ENCODE results near the gene RMI2.
"Not testable (repeated sequence)": the region's sequence is repeated elsewhere in the genome, so short reads cannot be mapped to it uniquely, and the experiment has no call there.

RMI2 gene

GRCh38 chr16:11356573-11357331 lies 11.5 kb downstream of the RMI2 start:
- peak; percentile 75 for DNase-seq

- DNase-seq, result no peak
Measured at GRCh38 chr16:11358531-11358930, 13.3 kb downstream of the RMI2 start.

DNA sequence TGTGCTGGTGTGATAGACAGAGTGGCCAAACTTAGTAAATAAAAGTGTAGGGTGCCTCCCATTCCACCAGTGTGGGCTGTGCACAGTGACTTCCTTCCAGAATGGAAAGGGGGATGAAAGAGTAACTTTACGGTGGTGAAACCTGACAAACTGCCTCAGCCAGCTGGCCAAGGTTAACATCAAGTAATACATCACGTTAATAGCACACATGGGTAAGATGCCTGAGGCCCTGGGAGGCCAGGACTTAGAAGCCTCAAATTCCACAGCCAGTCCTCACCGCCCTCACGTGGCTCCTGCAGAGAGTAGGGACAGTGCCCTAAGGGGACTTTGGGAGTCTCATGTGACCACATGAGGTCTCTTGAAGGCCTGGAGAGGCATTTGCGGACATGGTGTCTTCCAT lies 14.1 kb downstream of the RMI2 start:
- no peak for DNase-seq

DNA sequence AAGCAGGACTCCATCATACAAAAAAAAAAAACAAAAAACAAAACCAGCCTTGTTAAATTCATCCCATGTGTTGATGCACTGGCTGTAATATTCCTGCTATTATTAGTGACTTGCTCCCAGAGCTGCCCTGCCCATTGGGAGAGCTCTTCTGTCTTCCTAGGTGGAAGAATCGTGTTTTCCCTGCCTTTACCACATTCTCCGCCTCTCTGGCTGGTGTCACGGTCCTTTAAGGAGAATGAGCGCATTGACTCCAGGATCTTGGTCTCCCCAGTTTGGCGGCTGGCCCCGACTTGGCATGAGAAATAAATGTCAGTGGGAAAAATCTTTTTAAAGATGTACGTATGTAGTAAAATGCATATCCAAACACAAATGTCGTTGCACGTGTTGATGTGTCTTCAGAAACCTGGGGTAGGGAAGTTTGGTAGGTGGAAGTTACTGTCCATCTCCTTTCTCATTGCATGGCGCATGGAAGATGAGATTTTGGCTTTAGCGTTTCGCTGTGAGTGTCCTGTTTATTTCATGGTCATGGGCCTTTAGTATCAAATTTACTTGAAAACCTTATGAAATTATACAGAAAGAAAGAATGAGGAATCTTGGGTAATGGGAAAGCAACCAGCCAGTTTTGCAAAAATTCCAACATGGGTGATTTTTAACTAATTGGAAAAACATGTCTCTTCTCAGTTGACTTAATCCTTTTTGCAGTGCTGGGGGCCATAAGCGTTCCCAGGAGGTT lies 15.5 kb downstream of the RMI2 start:
- DNase-seq, result no peak

- DNase-seq, result peak; percentile 39
Measured at GRCh38 chr16:11361701-11362451, 16.6 kb downstream of the RMI2 start.

DNA sequence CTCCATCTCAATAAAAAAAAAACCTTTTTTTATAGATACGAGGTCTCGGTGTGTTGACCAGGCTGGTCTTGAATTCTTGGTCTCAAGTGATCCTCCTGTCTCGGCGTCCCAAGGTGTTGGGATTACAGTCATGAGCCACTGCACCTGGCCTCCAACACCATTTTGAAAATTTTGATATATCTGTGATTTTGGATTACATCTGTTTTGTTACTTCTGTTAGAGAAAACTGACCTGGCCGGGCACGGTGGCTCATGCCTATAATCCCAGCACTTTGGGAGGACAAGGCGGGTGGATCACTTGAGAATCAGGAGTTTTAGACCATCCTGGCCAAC lies 18.6 kb downstream of the RMI2 start:
- DNase-seq, result no peak

DNA sequence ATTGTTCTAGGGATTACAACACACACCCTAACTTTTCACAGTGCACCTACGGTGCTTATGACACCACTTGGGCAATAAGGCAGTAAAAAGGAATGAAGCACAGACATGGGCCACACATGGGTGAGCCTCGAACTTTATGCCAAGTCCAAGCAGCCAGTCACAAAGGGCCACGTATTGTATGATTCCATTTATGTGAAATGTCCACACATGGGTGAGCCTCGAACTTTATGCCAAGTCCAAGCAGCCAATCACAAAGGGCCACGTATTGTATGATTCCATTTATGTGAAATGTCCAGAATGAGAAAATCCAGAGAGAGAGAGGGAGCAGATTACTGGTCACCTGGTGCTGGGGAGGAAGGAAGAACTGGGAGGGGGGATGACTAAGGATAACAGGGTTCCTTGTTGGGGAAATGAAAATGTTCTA lies 22.2 kb downstream of the RMI2 start:
- DNase-seq, result no peak

GRCh38 chr16:11370084-11370931 lies 25.0 kb downstream of the RMI2 start:
- DNase-seq, result no peak

- DNase-seq, result not testable (repeated sequence)
Measured at GRCh38 chr16:11370932-11371279, 25.6 kb downstream of the RMI2 start.

- no peak for DNase-seq
Measured at GRCh38 chr16:11372073-11372828, 27.0 kb downstream of the RMI2 start.

- no peak for DNase-seq
Measured at GRCh38 chr16:11372829-11373306, 27.6 kb downstream of the RMI2 start.

DNA sequence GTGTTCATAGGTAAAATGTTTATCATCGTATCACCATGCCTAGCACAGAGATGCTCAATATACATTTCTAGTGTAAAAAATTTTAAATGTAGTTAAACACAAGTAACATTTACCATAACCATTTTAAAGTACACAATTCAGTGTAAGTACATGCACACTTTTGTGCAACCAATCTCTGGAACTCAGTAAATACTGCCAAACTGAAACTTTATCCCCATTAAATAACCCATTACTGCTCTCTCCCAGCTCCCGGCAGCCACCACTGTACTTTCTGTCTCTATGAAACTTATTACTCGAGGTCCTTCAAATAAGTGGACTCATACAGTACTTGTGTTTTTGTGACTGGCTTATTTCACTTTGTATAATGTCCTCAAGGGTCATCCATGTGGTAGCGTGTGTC lies 29.0 kb downstream of the RMI2 start:
- no peak for DNase-seq

DNA sequence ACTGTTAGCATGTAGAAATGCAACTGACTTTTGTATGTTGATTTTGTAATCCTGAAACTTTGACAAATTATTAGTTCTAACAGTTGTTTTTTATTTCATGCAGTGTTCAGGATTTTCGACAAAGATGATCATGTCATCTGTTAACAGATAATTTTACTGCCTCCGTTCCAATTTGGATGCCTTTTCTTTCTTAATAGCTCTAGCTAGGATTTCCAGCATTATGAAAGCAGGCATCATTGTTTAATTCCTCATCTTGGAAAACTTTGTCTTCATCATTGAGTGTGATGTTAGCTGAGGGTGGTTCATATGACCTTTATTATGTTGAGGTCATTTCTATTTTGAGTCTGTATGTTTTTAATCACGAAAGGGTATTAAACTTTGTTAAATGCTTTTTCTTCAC lies 31.9 kb downstream of the RMI2 start:
- no peak for DNase-seq

DNA sequence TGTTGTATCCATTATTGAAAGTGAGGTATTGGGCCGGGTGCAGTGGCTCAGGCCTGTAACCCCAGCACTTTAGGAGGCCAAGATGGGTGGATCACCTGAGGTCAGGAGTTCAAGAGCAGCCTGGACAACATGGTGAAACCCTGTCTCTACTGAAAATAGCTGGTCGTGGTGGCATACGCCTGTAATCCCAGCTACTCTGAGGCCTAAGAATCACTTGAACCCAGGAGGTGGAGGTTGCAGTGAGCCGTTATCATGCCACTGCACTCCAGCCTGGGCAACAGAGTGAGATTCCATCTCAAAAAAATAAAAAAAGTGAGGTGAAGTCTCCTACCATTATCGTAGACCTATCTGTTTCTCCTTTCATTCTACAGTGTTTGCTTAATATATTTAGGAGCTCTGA lies 33.7 kb downstream of the RMI2 start:
- DNase-seq, result not testable (repeated sequence)

- peak; percentile 61 for DNase-seq
Measured at GRCh38 chr16:11379420-11379819, 34.2 kb downstream of the RMI2 start.

DNA sequence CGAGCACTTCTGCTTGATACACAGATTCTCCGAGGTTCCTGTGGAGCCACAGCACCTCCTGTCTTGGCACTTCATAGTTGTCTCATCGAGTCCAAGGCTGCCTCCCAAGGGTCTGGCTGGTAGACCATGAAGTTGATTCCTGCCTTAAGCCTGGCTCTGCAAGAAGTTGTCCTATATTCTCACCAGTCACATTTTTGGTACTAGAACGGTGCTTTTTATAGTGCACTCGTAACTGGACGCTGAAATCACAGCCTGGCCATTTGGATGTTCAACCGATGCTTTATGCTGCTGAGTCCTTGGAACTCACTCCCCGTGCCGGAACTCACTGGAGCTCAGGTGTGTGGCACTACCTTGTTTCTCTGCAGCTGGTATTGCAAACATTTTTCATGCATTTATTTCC lies 35.6 kb downstream of the RMI2 start:
- no peak for DNase-seq

- no peak for DNase-seq
Measured at GRCh38 chr16:11383481-11384183, 38.4 kb downstream of the RMI2 start.

GRCh38 chr16:11384184-11384955 lies 39.1 kb downstream of the RMI2 start:
- no peak for DNase-seq

- no peak for DNase-seq
Measured at GRCh38 chr16:11384956-11385586, 39.8 kb downstream of the RMI2 start.

DNA sequence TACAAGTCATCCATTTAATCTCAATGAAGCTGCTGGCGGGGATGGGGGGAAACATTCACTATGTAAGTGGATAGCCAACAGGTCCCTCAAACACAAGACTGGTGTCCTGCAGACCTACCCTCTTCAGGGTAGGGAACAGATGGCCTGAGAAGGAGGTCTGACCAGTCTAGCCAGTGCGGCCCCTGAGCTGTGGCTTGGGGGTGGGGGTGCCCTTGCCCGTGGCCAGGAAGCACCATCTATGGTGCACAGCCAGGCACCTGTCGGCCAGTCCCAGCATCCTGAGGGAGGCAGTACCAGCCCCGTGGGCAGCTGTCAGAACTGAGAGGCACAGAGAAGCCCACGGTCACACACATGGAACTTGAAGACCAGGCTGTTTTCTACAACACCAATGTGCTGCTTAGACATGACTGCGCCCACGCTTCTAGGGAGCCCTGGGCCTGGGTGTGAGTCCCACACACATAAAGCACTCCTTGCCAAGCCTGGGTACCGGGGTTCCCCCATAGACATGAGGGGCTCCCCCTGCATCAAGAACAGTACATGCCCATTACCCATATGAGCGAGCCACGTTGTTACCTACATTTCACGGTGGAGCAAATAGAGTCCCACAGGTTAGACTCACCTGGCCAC lies 40.9 kb downstream of the RMI2 start:
- DNase-seq, result peak; percentile 37

Data from activated CD4-positive, alpha-beta T cell treated with anti-CD3 and anti-CD28 coated beads for 48 hours (primary cell).